Peyer's patch (tissue), 4 donors: ENCODE results near the gene TICAM1.

Source experiments
- CTCF ChIP-seq, 6 experiments: fragments of 450-650 bp in 4 of 6; fragments of 200-600 bp in 2 of 6; sonication (generic) in 1 of 6; IDR thresholded peaks; one replicate each; pipeline ENCODE4 v1.5.1; 2017 to 2019; ENCODE audit warnings: antibody characterized with exemption in 6 of 6, mild to moderate bottlenecking in 3 of 6, moderate library complexity in 1 of 6
- POLR2A ChIP-seq, 2 donors: fragments of 450-650 bp; IDR thresholded peaks; one replicate each; pipeline ENCODE4 v1.5.1; 2017; ENCODE audit warnings: antibody characterized with exemption in 2 of 2, mild to moderate bottlenecking in 2 of 2, moderate library complexity in 2 of 2

GRCh38 chr19:4802711-4803110 lies 28.8 kb downstream of the TICAM1 start:
- TF ChIP-seq CTCF (IDR thresholded peaks at IDR 0.05) (no peak), POLR2A (IDR thresholded peaks at IDR 0.05) (no peak)
